Transverse colon (tissue), 4 donors: ENCODE data around the gene CRADD. TPM values are rescaled to one million over a fixed set of nuclear protein-coding genes. Genes with fewer than 3 reads are reported as not detected.

Source experiments
- DNase-seq: peaks from one replicate; pipeline ENCODE4 v3.0.0-alpha.2; 2019
- H3K27ac ChIP-seq, 4 donors: fragments of 200-600 bp; sonication (generic); 2 replicates each; pipeline ENCODE4 v1.5.1; 2016 to 2018; ENCODE audit warnings: inconsistent platforms in 4 of 4
- H3K27me3 ChIP-seq: fragments of 200-600 bp; sonication (generic); 2 replicates; pipeline ENCODE4 v1.5.1; 2017; ENCODE audit warnings: inconsistent platforms
- H3K36me3 ChIP-seq, 4 donors: fragments of 200-600 bp; sonication (generic); 2 replicates each; pipeline ENCODE4 v1.5.1; 2017 to 2019; ENCODE audit warnings: inconsistent platforms in 4 of 4
- H3K4me1 ChIP-seq, 4 donors: fragments of 200-600 bp; sonication (generic); 2 replicates each; pipeline ENCODE4 v1.5.1; 2017 to 2020; ENCODE audit warnings: inconsistent platforms in 4 of 4
- H3K4me3 ChIP-seq, 4 donors: fragments of 200-600 bp; sonication (generic); 1 replicate in 1 of 4; 2 replicates in 3 of 4; pipeline versions ENCODE4 v1.5.1 to v1.6.1; 2017 to 2019; ENCODE audit warnings: inconsistent platforms in 4 of 4
- H3K9me3 ChIP-seq, 2 donors: fragments of 200-600 bp; sonication (generic); 2 replicates each; pipeline ENCODE4 v1.5.1; 2017 to 2019; ENCODE audit warnings: inconsistent platforms in 2 of 2
- CTCF ChIP-seq, 5 experiments: fragments of 200-600 bp in 3 of 5; fragments of 450-650 bp in 2 of 5; sonication (generic) in 3 of 5; IDR thresholded peaks; 1 replicate in 2 of 5; 2 replicates in 3 of 5; pipeline ENCODE4 v1.5.1; 2016 to 2017; ENCODE audit warnings: antibody characterized with exemption in 5 of 5, inconsistent platforms in 3 of 5, mild to moderate bottlenecking in 2 of 5, moderate library complexity in 1 of 5
- EP300 ChIP-seq: sonication (generic); formaldehyde crosslinking; IDR thresholded peaks from one replicate; pipeline ENCODE4 v1.6.1; 2017; ENCODE audit warnings: antibody characterized with exemption, low read depth
- POLR2A ChIP-seq: fragments of 450-650 bp; IDR thresholded peaks from one replicate; pipeline ENCODE4 v1.6.1; 2016; ENCODE audit warnings: antibody characterized with exemption, mild to moderate bottlenecking, moderate library complexity
- POLR2AphosphoS5 ChIP-seq, 3 donors: sonication (generic); formaldehyde crosslinking; IDR thresholded peaks; one replicate each; pipeline ENCODE4 v1.6.1; 2016; ENCODE audit warnings: antibody characterized with exemption in 3 of 3
- WGBS, 2 donors: methylation state at CpG; one replicate each; pipeline ENCODE4 v1.1.5; 2018; ENCODE audit warnings: low coverage in 1 of 2; 5-methylcytosine and 5-hydroxymethylcytosine counted together
- in situ Hi-C, 4 donors: fragments of 200-750 bp; cut with MboI; loops; one replicate each; pipeline versions ENCODE4 v1.15.0 to v1.15.1; 2017; ENCODE audit warnings: low sequenced_read_pairs in 3 of 4, low pct_ligation_motif_present in 1 of 4, low pct_unique_long_range_greater_than_20kb in 1 of 4
- intact Hi-C: fragments of 100-400 bp; cut with DNase I; formaldehyde crosslinking; loops from one replicate; pipeline ENCODE4 v1.15.1; 2023; ENCODE audit warnings: low total_unique reads
- total RNA-seq, 4 donors: library from RNA; depleted of rRNA; stranded (reverse); fragments of >200 nt; gene quantifications; one replicate each; pipeline ENCODE4 v1.1.0, GENCODE V29; 2016

Gene CRADD
- total RNA-seq, 4 donors from 2014 or later: 45.6 to 59.3 (median 56.3) TPM

GRCh38 chr12:93756288-93756687 is 79.1 kb downstream of the CRADD start:
- H3K4me3 ChIP-seq: no peak overlapping the region
- intact Hi-C loops: no loop called here
- DNase-seq: no peak
- H3K27ac ChIP-seq: no peak overlapping the region
- no peaks in the 10 kb centered on the region for H3K36me3 ChIP-seq
- TF ChIP-seq POLR2A (no peak), EP300 (no peak), POLR2AphosphoS5 (IDR thresholded peaks at IDR 0.05) (no peak), CTCF (IDR thresholded peaks at IDR 0.05) (no peak)
- in situ Hi-C loops: loop anchor here in 3 of 4 donors (25.0 kb wide), 1 partner anchor 331 kb away; no protein-coding TSS in a partner anchor
- H3K4me1 ChIP-seq: peaks cover 9 to 33% (median 15%) of the 10 kb centered on the region in 4 donors
- no peaks in the 10 kb centered on the region for H3K9me3 ChIP-seq
- 98 to 100% methylated on average over 1 to 2 of the region's 2 CpGs for WGBS, 2 donors
- no peaks in the 10 kb centered on the region for H3K27me3 ChIP-seq

- Histone ChIP-seq H3K4me3 (no peak overlapping the region), H3K4me1 (peaks cover 9 to 32% (median 15%) of the 10 kb centered on the region in 4 donors), H3K27me3 (no peaks in the 10 kb centered on the region), H3K27ac (no peak overlapping the region), H3K36me3 (no peaks in the 10 kb centered on the region), H3K9me3 (no peaks in the 10 kb centered on the region)
- intact Hi-C loops (no loop called here), in situ Hi-C loops (loop anchor here in 3 of 4 donors (25.0 kb wide), 1 partner anchor 329 kb away; no protein-coding TSS in a partner anchor)
- no peak for TF ChIP-seq CTCF (IDR thresholded peaks at IDR 0.05)
- TF ChIP-seq EP300: no peak
- no peak for TF ChIP-seq POLR2A
- TF ChIP-seq POLR2AphosphoS5 (IDR thresholded peaks at IDR 0.05): no peak
- no peak for DNase-seq
- 44 to 64% methylated on average over 1 of the region's 1 CpG for WGBS, 2 donors
These were observed 80.9 kb downstream of the CRADD start for GRCh38 chr12:93757792-93758694.

GRCh38 chr12:93758801-93759373 is 81.7 kb downstream of the CRADD start:
- Histone ChIP-seq H3K27me3 (no peaks in the 10 kb centered on the region), H3K4me1 (peaks cover 9 to 32% (median 15%) of the 10 kb centered on the region in 4 donors), H3K4me3 (no peak overlapping the region), H3K9me3 (no peaks in the 10 kb centered on the region), H3K27ac (no peak overlapping the region), H3K36me3 (no peaks in the 10 kb centered on the region)
- WGBS, 2 donors: 73 to 82% methylated on average over 1 of the region's 1 CpG
- TF ChIP-seq EP300: no peak
- intact Hi-C loops (no loop called here), in situ Hi-C loops (loop anchor here in 3 of 4 donors (25.0 kb wide), 1 partner anchor 328 kb away; no protein-coding TSS in a partner anchor)
- DNase-seq: no peak

- DNase-seq: no peak
- in situ Hi-C loops (loop anchor here in 3 of 4 donors (25.0 kb wide), 1 partner anchor 328 kb away; no protein-coding TSS in a partner anchor), intact Hi-C loops (loop anchor here (5.0 to 10.0 kb wide), 3 partner anchors 135 to 1637 kb away; no protein-coding TSS in a partner anchor)
- Histone ChIP-seq H3K9me3 (no peaks in the 10 kb centered on the region), H3K27ac (no peak overlapping the region), H3K4me1 (peaks cover 9 to 32% (median 15%) of the 10 kb centered on the region in 4 donors), H3K36me3 (no peaks in the 10 kb centered on the region), H3K27me3 (no peaks in the 10 kb centered on the region), H3K4me3 (no peak overlapping the region)
- 45 to 100% methylated on average over 1 to 2 of the region's 2 CpGs for WGBS, 2 donors
- no peak for TF ChIP-seq EP300
- no peak for TF ChIP-seq POLR2AphosphoS5 (IDR thresholded peaks at IDR 0.05)
- no peak for TF ChIP-seq CTCF (IDR thresholded peaks at IDR 0.05)
- no peak for TF ChIP-seq POLR2A
These were observed 82.4 kb downstream of the CRADD start for GRCh38 chr12:93759512-93760081.
